ENCODE results near the gene LYPD1. TPM values are rescaled to one million over a fixed set of nuclear protein-coding genes. Genes with fewer than 3 reads are reported as not detected.

The LYPD1 gene
- total and polyA plus RNA-seq, 2 experiments from 2014 or later, result 1.5 to 4.2 TPM

DNA sequence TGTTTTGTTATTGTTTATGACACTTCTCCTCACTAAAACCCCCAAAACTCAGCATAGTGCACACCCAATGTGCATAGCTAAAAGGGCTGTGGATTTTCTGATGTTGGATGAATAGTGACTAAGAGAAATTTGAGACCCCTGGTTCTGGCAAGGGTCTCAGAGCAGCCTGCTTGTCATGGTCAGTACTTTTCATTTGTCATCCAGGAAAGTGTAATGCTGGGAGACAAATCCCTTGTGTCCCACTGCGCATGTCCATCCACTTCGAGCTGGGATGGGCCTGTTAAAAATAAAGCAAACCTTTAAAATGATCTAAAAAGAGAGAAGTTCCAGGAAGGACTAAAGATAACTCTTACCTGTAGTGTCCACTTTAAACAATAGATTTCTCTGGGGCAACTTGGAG, 46.9 kb upstream of the LYPD1 start (continued):
- TF ChIP-seq STAT1 (IDR thresholded peaks at IDR 0.05; ENCODE audit: unreplicated experiment) (no peak), ZNF331 (CRISPR knock-in tag; IDR thresholded peaks at IDR 0.05; ENCODE audit: low read depth) (no peak), POLR2AphosphoS5 (IDR thresholded peaks at IDR 0.05; ENCODE audit: low read depth) (no peak), CREB1 (CRISPR knock-in tag; IDR thresholded peaks at IDR 0.05; ENCODE audit: low read depth) (no peak), EZH2 (IDR thresholded peaks at IDR 0.05; ENCODE audit: low read depth, unreplicated experiment) (no peak), NANOG (IDR thresholded peaks at IDR 0.05; ENCODE audit: borderline replicate concordance) (no peak), JUNB (IDR thresholded peaks at IDR 0.05; ENCODE audit: unreplicated experiment) (no peak)
- TF ChIP-seq, protein P1, sequence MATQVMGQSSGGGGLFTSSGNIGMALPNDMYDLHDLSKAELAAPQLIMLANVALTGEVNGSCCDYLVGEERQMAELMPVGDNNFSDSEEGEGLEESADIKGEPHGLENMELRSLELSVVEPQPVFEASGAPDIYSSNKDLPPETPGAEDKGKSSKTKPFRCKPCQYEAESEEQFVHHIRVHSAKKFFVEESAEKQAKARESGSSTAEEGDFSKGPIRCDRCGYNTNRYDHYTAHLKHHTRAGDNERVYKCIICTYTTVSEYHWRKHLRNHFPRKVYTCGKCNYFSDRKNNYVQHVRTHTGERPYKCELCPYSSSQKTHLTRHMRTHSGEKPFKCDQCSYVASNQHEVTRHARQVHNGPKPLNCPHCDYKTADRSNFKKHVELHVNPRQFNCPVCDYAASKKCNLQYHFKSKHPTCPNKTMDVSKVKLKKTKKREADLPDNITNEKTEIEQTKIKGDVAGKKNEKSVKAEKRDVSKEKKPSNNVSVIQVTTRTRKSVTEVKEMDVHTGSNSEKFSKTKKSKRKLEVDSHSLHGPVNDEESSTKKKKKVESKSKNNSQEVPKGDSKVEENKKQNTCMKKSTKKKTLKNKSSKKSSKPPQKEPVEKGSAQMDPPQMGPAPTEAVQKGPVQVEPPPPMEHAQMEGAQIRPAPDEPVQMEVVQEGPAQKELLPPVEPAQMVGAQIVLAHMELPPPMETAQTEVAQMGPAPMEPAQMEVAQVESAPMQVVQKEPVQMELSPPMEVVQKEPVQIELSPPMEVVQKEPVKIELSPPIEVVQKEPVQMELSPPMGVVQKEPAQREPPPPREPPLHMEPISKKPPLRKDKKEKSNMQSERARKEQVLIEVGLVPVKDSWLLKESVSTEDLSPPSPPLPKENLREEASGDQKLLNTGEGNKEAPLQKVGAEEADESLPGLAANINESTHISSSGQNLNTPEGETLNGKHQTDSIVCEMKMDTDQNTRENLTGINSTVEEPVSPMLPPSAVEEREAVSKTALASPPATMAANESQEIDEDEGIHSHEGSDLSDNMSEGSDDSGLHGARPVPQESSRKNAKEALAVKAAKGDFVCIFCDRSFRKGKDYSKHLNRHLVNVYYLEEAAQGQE (IDR thresholded peaks at IDR 0.05; ENCODE audit: unreplicated experiment), result no peak
- TF ChIP-seq, protein P2, sequence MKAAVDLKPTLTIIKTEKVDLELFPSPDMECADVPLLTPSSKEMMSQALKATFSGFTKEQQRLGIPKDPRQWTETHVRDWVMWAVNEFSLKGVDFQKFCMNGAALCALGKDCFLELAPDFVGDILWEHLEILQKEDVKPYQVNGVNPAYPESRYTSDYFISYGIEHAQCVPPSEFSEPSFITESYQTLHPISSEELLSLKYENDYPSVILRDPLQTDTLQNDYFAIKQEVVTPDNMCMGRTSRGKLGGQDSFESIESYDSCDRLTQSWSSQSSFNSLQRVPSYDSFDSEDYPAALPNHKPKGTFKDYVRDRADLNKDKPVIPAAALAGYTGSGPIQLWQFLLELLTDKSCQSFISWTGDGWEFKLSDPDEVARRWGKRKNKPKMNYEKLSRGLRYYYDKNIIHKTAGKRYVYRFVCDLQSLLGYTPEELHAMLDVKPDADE (IDR thresholded peaks at IDR 0.05), result no peak

DNA sequence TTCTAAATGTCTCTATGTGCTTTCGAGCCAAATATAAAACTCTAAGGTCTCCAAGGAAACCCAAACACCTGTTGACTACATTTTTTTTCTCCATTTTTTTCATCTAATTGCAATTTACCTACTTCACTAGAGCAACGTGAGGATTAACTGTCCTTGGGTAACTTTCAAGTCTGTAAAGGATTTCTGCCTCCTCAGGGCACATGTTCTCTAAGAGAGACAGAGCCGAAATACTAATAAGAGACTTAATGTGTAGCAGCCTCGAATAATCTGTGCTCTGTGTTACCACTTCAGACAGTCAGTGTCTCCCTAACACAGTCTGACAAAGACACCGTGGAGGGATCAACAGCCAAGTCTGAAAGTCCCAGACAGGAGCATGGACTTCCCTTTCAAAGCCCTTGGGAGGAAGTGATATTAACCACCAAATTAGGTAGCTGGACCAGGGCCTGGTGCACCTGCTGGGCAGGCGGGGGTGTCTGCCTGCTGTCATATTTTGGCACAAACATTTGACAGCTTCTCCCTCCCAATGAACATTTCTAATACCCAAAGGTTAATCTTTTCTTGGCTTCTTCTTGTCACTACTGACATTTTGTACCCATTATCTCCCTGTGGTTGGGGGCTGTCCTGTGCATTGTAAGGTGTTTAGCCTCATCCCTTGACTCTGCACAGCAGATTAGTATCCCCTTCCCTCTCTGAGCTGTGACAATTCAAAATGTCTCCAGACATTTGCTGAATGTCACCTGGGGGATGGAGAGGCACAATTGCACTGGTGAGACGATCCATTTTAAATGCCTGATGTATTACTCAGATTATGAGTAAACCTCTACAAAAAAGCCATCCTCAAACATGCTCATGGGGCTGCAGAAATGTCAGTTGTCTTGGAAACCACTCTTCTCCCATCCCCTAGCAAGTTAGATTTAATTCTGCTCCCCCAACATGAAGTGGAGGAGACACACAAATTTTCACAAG, 45.7 kb upstream of the LYPD1 start:
- H3F3A ChIP-seq (replicated peaks; ENCODE audit: low read depth), result no peaks in the 10 kb centered on the region
- no peaks in the 10 kb centered on the region for H3K36me3 ChIP-seq (ENCODE audit: insufficient read depth)
- H4K20me1 ChIP-seq (replicated peaks; ENCODE audit: insufficient read depth), result no peaks in the 10 kb centered on the region
- H3K4me2 ChIP-seq, result no peak overlapping the region
- H3K27me3 ChIP-seq (ENCODE audit: insufficient read depth), result no peaks in the 10 kb centered on the region
- H3K4me3 ChIP-seq, result no peak overlapping the region
- Mint-ChIP-seq H3K27me3 (ENCODE audit: insufficient read depth, low read depth, poor library complexity) (no peaks in the 10 kb centered on the region), H3K4me3 (no peak overlapping the region), H3K36me3 (ENCODE audit: low read depth) (no peaks in the 10 kb centered on the region), H3K4me1 (peaks cover 8% of the 10 kb centered on the region; the same call in 2 of the 3 replicates), H3K9me3 (no peaks in the 10 kb centered on the region), H3K27ac (no peak overlapping the region)
- no peaks in the 10 kb centered on the region for H3K79me2 ChIP-seq (replicated peaks; ENCODE audit: insufficient read depth)
- no peak overlapping the region for H3K27ac ChIP-seq (ENCODE audit: low read depth)
- no peak overlapping the region for H2AFZ ChIP-seq
- DNase-seq (ENCODE audit: low spot score) (no peak), ATAC-seq (no peak)
- no peaks in the 10 kb centered on the region for H3K9me2 ChIP-seq (ENCODE audit: insufficient read depth)
- peaks cover 4% of the 10 kb centered on the region; the same call in 1 of the 2 replicates for H3K4me1 ChIP-seq (ENCODE audit: insufficient read depth)
- TF ChIP-seq EZH2phosphoT487 (IDR thresholded peaks at IDR 0.05; ENCODE audit: unreplicated experiment), result no peak
- TF ChIP-seq, protein P3, sequence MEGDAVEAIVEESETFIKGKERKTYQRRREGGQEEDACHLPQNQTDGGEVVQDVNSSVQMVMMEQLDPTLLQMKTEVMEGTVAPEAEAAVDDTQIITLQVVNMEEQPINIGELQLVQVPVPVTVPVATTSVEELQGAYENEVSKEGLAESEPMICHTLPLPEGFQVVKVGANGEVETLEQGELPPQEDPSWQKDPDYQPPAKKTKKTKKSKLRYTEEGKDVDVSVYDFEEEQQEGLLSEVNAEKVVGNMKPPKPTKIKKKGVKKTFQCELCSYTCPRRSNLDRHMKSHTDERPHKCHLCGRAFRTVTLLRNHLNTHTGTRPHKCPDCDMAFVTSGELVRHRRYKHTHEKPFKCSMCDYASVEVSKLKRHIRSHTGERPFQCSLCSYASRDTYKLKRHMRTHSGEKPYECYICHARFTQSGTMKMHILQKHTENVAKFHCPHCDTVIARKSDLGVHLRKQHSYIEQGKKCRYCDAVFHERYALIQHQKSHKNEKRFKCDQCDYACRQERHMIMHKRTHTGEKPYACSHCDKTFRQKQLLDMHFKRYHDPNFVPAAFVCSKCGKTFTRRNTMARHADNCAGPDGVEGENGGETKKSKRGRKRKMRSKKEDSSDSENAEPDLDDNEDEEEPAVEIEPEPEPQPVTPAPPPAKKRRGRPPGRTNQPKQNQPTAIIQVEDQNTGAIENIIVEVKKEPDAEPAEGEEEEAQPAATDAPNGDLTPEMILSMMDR (conservative IDR thresholded peaks at IDR 0.05; ENCODE audit: low read depth in 2 of 2), result no peak
- no peak for TF ChIP-seq ZNF114 (CRISPR knock-in tag; IDR thresholded peaks at IDR 0.05)
- no peak for TF ChIP-seq NANOG (IDR thresholded peaks at IDR 0.05; ENCODE audit: borderline replicate concordance)
- no peak for TF ChIP-seq EZH2 (IDR thresholded peaks at IDR 0.05; ENCODE audit: low read depth, unreplicated experiment)
